PC-3 (cell line): ENCODE results near the gene RBL1.

Source experiments
- CTCF ChIP-seq: fragments of 300-600 bp; sonication (generic); conservative IDR thresholded peaks from 2 replicates; pipeline ENCODE4 v1.5.1; 2017; ENCODE audit warnings: antibody characterized with exemption, low read depth, mild to moderate bottlenecking, low read length
- EZH2 ChIP-seq: fragments of 300-600 bp; sonication (generic); IDR thresholded peaks from one replicate; pipeline ENCODE4 v1.6.1; 2017; ENCODE audit warnings: antibody characterized with exemption, mild to moderate bottlenecking, low read length; ENCODE audit not compliant: unreplicated experiment

- no peak for TF ChIP-seq CTCF
- no peak for TF ChIP-seq EZH2
Measured at GRCh38 chr20:37108676-37109075, 12.9 kb upstream of the RBL1 start.
